Astrocyte (in vitro differentiated cells and primary cell): ENCODE data around the gene ADGRB3.

Source experiments
- EZH2 ChIP-seq: IDR thresholded peaks from 2 replicates; pipeline ENCODE4 v1.6.1; 2012; ENCODE audit warnings: mild to moderate bottlenecking, low read length, inconsistent platforms; ENCODE audit not compliant: insufficient read depth
- TF ChIP-seq, protein P1 (sequence below): IDR thresholded peaks from 2 replicates; pipeline ENCODE4 v1.5.1; 2011; ENCODE audit warnings: low read depth, mild to moderate bottlenecking, inconsistent platforms, low read length, moderate library complexity; ENCODE audit not compliant: insufficient read depth

DNA sequence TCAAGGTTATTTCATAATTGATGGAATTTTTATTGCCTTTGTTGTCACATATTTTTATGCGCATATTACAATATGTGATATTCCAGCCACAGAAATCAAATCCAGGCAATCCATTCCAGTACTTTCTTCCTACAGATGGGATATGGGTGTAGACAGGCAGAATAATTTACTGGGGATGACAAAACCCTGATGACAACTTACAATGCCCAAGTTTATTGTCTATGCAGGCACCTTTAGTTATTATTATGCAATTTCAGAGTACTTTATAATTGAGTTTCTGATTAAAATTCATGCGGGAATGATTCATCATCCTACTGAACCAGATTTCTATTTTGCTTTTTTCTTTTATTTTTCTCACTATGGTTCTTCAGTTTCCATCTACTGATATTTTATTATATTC, 803.0 kb downstream of the ADGRB3 start:
- TF ChIP-seq, protein P1, sequence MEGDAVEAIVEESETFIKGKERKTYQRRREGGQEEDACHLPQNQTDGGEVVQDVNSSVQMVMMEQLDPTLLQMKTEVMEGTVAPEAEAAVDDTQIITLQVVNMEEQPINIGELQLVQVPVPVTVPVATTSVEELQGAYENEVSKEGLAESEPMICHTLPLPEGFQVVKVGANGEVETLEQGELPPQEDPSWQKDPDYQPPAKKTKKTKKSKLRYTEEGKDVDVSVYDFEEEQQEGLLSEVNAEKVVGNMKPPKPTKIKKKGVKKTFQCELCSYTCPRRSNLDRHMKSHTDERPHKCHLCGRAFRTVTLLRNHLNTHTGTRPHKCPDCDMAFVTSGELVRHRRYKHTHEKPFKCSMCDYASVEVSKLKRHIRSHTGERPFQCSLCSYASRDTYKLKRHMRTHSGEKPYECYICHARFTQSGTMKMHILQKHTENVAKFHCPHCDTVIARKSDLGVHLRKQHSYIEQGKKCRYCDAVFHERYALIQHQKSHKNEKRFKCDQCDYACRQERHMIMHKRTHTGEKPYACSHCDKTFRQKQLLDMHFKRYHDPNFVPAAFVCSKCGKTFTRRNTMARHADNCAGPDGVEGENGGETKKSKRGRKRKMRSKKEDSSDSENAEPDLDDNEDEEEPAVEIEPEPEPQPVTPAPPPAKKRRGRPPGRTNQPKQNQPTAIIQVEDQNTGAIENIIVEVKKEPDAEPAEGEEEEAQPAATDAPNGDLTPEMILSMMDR: no peak
- no peak for TF ChIP-seq EZH2
